Esophagus muscularis mucosa (tissue), 4 donors: ENCODE data around the gene SPRED2.

Experiments used
- EP300 ChIP-seq: sonication (generic); formaldehyde crosslinking; IDR thresholded peaks from one replicate; pipeline ENCODE4 v1.6.1; 2017; ENCODE audit warnings: antibody characterized with exemption
- POLR2A ChIP-seq: fragments of 450-650 bp; IDR thresholded peaks from one replicate; pipeline ENCODE4 v1.6.1; 2017; ENCODE audit warnings: antibody characterized with exemption, moderate library complexity, mild to moderate bottlenecking, low read depth
- TF ChIP-seq, protein P1 (sequence below), 3 experiments: fragments of 200-600 bp in 2 of 3; fragments of 450-650 bp in 1 of 3; sonication (generic) in 2 of 3; IDR thresholded peaks; one replicate each; pipeline ENCODE4 v1.5.1; 2017 to 2019; ENCODE audit warnings: antibody characterized with exemption in 3 of 3, mild to moderate bottlenecking in 2 of 3, moderate library complexity in 1 of 3

DNA sequence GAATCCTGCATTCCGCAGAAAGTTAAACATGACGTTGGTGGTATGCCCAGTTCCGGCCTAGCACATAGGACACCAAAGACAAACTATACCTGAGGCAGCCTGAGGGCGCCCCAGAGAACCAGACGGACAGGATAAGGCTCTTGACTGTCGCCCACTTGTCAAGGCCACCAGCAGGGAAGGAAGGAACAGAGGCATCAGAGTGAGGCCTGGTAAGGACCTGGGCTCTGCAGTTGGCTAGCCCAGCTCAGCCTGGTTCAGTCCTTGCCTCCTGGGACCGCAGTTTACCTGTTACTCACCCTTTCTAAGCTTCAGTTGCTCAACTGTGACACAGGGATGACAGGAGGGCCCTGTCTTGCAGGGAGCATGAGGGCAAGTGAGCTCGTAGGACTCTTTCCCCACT is 122.7 kb downstream of the SPRED2 start:
- TF ChIP-seq POLR2A (no peak), EP300 (no peak)
- TF ChIP-seq, protein P1, sequence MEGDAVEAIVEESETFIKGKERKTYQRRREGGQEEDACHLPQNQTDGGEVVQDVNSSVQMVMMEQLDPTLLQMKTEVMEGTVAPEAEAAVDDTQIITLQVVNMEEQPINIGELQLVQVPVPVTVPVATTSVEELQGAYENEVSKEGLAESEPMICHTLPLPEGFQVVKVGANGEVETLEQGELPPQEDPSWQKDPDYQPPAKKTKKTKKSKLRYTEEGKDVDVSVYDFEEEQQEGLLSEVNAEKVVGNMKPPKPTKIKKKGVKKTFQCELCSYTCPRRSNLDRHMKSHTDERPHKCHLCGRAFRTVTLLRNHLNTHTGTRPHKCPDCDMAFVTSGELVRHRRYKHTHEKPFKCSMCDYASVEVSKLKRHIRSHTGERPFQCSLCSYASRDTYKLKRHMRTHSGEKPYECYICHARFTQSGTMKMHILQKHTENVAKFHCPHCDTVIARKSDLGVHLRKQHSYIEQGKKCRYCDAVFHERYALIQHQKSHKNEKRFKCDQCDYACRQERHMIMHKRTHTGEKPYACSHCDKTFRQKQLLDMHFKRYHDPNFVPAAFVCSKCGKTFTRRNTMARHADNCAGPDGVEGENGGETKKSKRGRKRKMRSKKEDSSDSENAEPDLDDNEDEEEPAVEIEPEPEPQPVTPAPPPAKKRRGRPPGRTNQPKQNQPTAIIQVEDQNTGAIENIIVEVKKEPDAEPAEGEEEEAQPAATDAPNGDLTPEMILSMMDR (IDR thresholded peaks at IDR 0.05): no peak
